Testis (tissue), 2 donors: Measurements from ENCODE around the gene IL1RAPL2.

ENCODE experiments used
- POLR2A ChIP-seq: fragments of 450-650 bp; IDR thresholded peaks from one replicate; pipeline ENCODE4 v1.6.1; 2017; ENCODE audit warnings: antibody characterized with exemption, mild to moderate bottlenecking, moderate library complexity
- TF ChIP-seq, protein P1 (sequence below), 3 experiments: fragments of 450-650 bp in 2 of 3; fragments of 200-600 bp in 1 of 3; sonication (generic) in 1 of 3; IDR thresholded peaks; one replicate each; pipeline ENCODE4 v1.5.1; 2016 to 2019; ENCODE audit warnings: antibody characterized with exemption in 3 of 3, mild to moderate bottlenecking in 2 of 3, moderate library complexity in 1 of 3

DNA sequence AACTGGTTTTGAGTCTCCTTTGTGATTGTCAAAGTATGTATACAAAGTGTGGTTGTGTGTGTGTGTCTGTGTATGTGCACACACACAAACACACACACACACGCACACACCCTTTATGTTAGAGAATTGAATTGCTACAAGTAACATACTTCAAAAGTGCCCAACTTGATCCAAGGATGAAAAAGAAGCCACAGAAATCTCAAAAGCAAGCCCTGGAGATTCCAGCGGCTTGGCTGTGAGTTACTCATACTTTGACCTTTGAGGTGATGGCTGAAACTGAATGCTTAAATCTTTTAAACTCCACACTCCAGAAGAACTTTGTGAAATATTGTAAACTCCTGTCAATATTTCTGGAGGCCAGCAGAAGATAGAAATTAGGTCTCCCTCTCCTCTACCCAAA is 1087.9 kb downstream of the IL1RAPL2 start:
- TF ChIP-seq, protein P1, sequence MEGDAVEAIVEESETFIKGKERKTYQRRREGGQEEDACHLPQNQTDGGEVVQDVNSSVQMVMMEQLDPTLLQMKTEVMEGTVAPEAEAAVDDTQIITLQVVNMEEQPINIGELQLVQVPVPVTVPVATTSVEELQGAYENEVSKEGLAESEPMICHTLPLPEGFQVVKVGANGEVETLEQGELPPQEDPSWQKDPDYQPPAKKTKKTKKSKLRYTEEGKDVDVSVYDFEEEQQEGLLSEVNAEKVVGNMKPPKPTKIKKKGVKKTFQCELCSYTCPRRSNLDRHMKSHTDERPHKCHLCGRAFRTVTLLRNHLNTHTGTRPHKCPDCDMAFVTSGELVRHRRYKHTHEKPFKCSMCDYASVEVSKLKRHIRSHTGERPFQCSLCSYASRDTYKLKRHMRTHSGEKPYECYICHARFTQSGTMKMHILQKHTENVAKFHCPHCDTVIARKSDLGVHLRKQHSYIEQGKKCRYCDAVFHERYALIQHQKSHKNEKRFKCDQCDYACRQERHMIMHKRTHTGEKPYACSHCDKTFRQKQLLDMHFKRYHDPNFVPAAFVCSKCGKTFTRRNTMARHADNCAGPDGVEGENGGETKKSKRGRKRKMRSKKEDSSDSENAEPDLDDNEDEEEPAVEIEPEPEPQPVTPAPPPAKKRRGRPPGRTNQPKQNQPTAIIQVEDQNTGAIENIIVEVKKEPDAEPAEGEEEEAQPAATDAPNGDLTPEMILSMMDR (IDR thresholded peaks at IDR 0.05): no peak
- no peak for TF ChIP-seq POLR2A
